Activated CD8-positive, alpha-beta T cell treated with anti-CD3 and anti-CD28 coated beads for 36 hours (primary cell): ENCODE results near the gene DOK4. TPM values are rescaled to one million over a fixed set of nuclear protein-coding genes. Genes with fewer than 3 reads are reported as not detected.

ENCODE experiments used
- ATAC-seq: fragments of 200-7000 bp; cut with Tn5 transposase; one replicate; pipeline ENCODE4 v1.10.0; 2021; ENCODE audit warnings: mild to moderate bottlenecking, moderate library complexity
- CTCF ChIA-PET: fragments of 350-600 bp; sonication (Branson Sonifier 250); formaldehyde crosslinking; loops from one replicate; lab custom pipeline; 2021; ENCODE audit warnings: antibody characterized with exemption; lab: Charles Lee
- POLR2A ChIA-PET: fragments of 350-600 bp; sonication (Branson Sonifier 250); formaldehyde crosslinking; loops from one replicate; lab custom pipeline; 2021; ENCODE audit warnings: antibody characterized with exemption; lab: Charles Lee
- DNase-seq: peaks from one replicate; pipeline ENCODE4 v3.0.0-alpha.2; 2020
- H3K27ac Mint-ChIP-seq: one replicate; pipeline ENCODE4 v1.8.0; 2021; ENCODE audit warnings: mild to moderate bottlenecking, mixed read lengths
- H3K27me3 Mint-ChIP-seq: one replicate; pipeline ENCODE4 v1.8.0; 2021; ENCODE audit warnings: mixed read lengths
- H3K36me3 Mint-ChIP-seq: one replicate; pipeline ENCODE4 v1.8.0; 2021; ENCODE audit warnings: low read depth, mixed read lengths
- H3K4me1 Mint-ChIP-seq: one replicate; pipeline ENCODE4 v1.8.0; 2021; ENCODE audit warnings: low read depth, mixed read lengths
- H3K4me3 Mint-ChIP-seq: one replicate; pipeline ENCODE4 v1.8.0; 2021; ENCODE audit warnings: mild to moderate bottlenecking, moderate library complexity, mixed read lengths
- H3K9me3 Mint-ChIP-seq: one replicate; pipeline ENCODE4 v1.8.0; 2021; ENCODE audit warnings: mixed read lengths
- CTCF ChIP-seq: fragments of 200-600 bp; IDR thresholded peaks from one replicate; pipeline ENCODE4 v1.8.0; 2022; ENCODE audit warnings: antibody characterized with exemption, mild to moderate bottlenecking
- intact Hi-C: fragments of 100-400 bp; cut with micrococcal nuclease; formaldehyde crosslinking; loops from one replicate; pipeline ENCODE4 v1.10.0; 2022
- total RNA-seq, 2 experiments: library from RNA; stranded (reverse); gene quantifications; one replicate each; pipeline ENCODE4 v1.2.3, GENCODE V29; 2021

The DOK4 gene
- total RNA-seq, 2 experiments from 2014 or later = 4.6 to 5.1 TPM

GRCh38 chr16:57527610-57528360, 41.5 kb upstream of the DOK4 start:
- Mint-ChIP-seq H3K27me3 (no peaks in the 10 kb centered on the region), H3K4me1 (peaks cover 33% of the 10 kb centered on the region), H3K27ac (no peak overlapping the region), H3K9me3 (no peaks in the 10 kb centered on the region), H3K36me3 (peaks cover 4% of the 10 kb centered on the region), H3K4me3 (no peak overlapping the region)
- no peak for ATAC-seq
- intact Hi-C loops = loop anchor here (5.0 kb wide), 1 partner anchor 60 kb away; no protein-coding TSS in a partner anchor
- ChIA-PET POLR2A (interaction anchor here (0.9 kb wide), 1 partner anchor 10 kb away, joined by 7 read pairs; no protein-coding TSS in a partner anchor), CTCF (interaction anchor here (0.9 to 3.7 kb wide), 9 partner anchors 8 to 120 kb away, joined by 3 to 18 read pairs (median 3); no protein-coding TSS in a partner anchor)
- TF ChIP-seq CTCF = no peak
- no peak for DNase-seq

DNA sequence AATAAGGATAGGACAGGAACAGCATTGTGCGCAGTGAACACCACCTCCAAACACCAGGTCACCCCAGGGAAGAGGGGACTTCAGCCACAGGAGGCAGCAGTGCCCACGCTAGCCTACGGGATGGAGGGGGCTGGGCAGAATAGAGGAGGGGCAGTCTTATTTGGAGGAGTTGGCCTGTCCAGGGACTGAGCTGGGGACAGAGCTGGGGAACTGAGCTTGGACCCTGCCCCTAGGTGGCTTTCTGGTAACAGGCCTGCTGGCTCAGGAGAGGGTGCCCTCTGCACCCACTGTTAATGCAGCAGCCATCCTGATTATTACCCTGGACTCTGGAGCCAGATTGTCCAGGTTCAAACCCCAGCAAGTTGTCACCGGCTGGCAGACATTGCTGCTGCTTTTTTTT, 40.7 kb upstream of the DOK4 start:
- H3K27ac Mint-ChIP-seq = no peak overlapping the region
- peaks cover 4% of the 10 kb centered on the region for H3K36me3 Mint-ChIP-seq
- POLR2A ChIA-PET = interaction anchor here (1.3 kb wide), 1 partner anchor 9 kb away, joined by 5 read pairs; no protein-coding TSS in a partner anchor
- TF ChIP-seq CTCF = no peak
- H3K27me3 Mint-ChIP-seq = no peaks in the 10 kb centered on the region
- H3K9me3 Mint-ChIP-seq = no peaks in the 10 kb centered on the region
- intact Hi-C loops = loop anchor here (5.0 kb wide), 1 partner anchor 60 kb away; no protein-coding TSS in a partner anchor
- no peak for ATAC-seq
- CTCF ChIA-PET = interaction anchor here (1.3 to 3.7 kb wide), 3 partner anchors 25 to 109 kb away, joined by 3 to 18 read pairs (median 4); no protein-coding TSS in a partner anchor
- no peak for DNase-seq
- peaks cover 28% of the 10 kb centered on the region for H3K4me1 Mint-ChIP-seq
- no peak overlapping the region for H3K4me3 Mint-ChIP-seq

GRCh38 chr16:57526498-57526897, 40.2 kb upstream of the DOK4 start:
- Mint-ChIP-seq H3K27ac (no peak overlapping the region), H3K4me1 (peaks cover 22% of the 10 kb centered on the region), H3K36me3 (peaks cover 4% of the 10 kb centered on the region), H3K27me3 (no peaks in the 10 kb centered on the region), H3K9me3 (no peaks in the 10 kb centered on the region), H3K4me3 (no peak overlapping the region)
- no peak for ATAC-seq
- intact Hi-C loops = loop anchor here (5.0 kb wide), 1 partner anchor 59 kb away; no protein-coding TSS in a partner anchor
- no peak for DNase-seq
- TF ChIP-seq CTCF = no peak
- ChIA-PET CTCF (interaction anchor here (0.9 to 3.7 kb wide), 4 partner anchors 51 to 122 kb away, joined by 3 to 18 read pairs (median 5); no protein-coding TSS in a partner anchor), POLR2A (interaction anchor here (1.2 to 1.3 kb wide), 2 partner anchors 9 to 64 kb away, joined by 5 read pairs; partner anchors contain the start of gene POLR2C)

DNA sequence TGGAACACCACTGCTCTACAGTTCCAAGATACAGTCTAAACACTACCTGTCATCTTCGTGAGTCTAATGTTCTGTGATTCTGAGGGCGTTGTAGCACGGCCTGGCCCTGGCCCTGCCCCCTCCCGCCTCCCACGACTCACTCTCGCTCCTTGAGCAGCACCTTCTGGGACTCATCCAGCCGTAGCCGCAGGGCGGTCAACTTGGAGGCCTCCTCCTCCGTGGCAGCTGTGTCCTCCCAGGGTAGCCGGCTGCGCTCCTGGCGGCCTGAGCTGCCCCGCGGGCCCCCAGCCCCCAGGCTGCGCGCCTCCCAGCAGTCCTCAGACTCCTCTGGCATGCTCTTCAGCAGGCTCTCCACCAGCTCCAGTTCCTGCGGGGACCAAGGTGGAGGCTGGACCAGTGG, 39.5 kb upstream of the DOK4 start:
- Mint-ChIP-seq H3K27ac (no peak overlapping the region), H3K9me3 (no peaks in the 10 kb centered on the region), H3K4me1 (peaks cover 15% of the 10 kb centered on the region), H3K27me3 (no peaks in the 10 kb centered on the region), H3K36me3 (peaks cover 4% of the 10 kb centered on the region), H3K4me3 (no peak overlapping the region)
- ATAC-seq (no peak), DNase-seq (no peak)
- intact Hi-C loops = loop anchor here (5.0 kb wide), 1 partner anchor 58 kb away; no protein-coding TSS in a partner anchor
- ChIA-PET CTCF (interaction anchor here (0.9 to 3.7 kb wide), 4 partner anchors 51 to 123 kb away, joined by 3 to 18 read pairs (median 5); no protein-coding TSS in a partner anchor), POLR2A (interaction anchor here (1.2 to 1.3 kb wide), 2 partner anchors 8 to 63 kb away, joined by 5 read pairs; partner anchors contain the start of gene POLR2C)
- TF ChIP-seq CTCF = no peak
